H1 (cell line): Measurements from ENCODE around the gene PSD. TPM values are rescaled to one million over a fixed set of nuclear protein-coding genes. Genes with fewer than 3 reads are reported as not detected.

Experiments used
- CTCF ChIA-PET: fragments of 300-600 bp; sonication (Branson Sonifier 250); formaldehyde crosslinking; loops from one replicate; lab custom pipeline; 2021; ENCODE audit not compliant: partially characterized antibody; lab: Charles Lee
- POLR2A ChIA-PET: fragments of 300-600 bp; sonication (Branson Sonifier 250); formaldehyde crosslinking; loops from one replicate; lab custom pipeline; 2021; ENCODE audit warnings: inconsistent platforms; ENCODE audit not compliant: partially characterized antibody; lab: Charles Lee
- DNase-seq, 2 experiments: peaks; one replicate each; pipeline versions ENCODE4 v3.0.0 to v3.0.0-alpha.2; 2010 to 2022; ENCODE audit warnings: low spot score in 2 of 2, low read depth in 1 of 2, mixed read lengths in 1 of 2
- FAIRE-seq: peaks from 2 replicates; lab custom pipeline; 2011; peaks lifted over from hg19 to GRCh38; lab: Jason Lieb, UNC
- H2AFZ ChIP-seq: 2 replicates; pipeline ENCODE4 v1.8.1; 2012; ENCODE audit warnings: low read length, inconsistent platforms
- H2AK5ac ChIP-seq: 2 replicates; pipeline ENCODE4 v1.6.1; 2013; ENCODE audit warnings: low read depth, low read length
- H2BK120ac ChIP-seq: replicated peaks from 2 replicates; pipeline ENCODE3; 2013; ENCODE audit warnings: low read depth, low read length, inconsistent platforms
- H2BK12ac ChIP-seq: 2 replicates; pipeline ENCODE4 v1.6.1; 2013; ENCODE audit warnings: low read depth, low read length
- H2BK15ac ChIP-seq: 2 replicates; pipeline ENCODE4 v1.6.1; 2013; ENCODE audit warnings: low read length
- H2BK20ac ChIP-seq: 2 replicates; pipeline ENCODE4 v1.6.1; 2013; ENCODE audit warnings: low read length
- H2BK5ac ChIP-seq: 2 replicates; pipeline ENCODE4 v1.6.1; 2013; ENCODE audit warnings: low read depth, low read length
- H3K14ac ChIP-seq: 2 replicates; pipeline ENCODE4 v1.6.1; 2013; ENCODE audit warnings: inconsistent platforms; ENCODE audit not compliant: insufficient read length
- H3K18ac ChIP-seq: 2 replicates; pipeline ENCODE4 v1.6.1; 2013; ENCODE audit warnings: low read length; ENCODE audit errors: extremely low read depth
- H3K23ac ChIP-seq: 2 replicates; pipeline ENCODE4 v1.6.1; 2013; ENCODE audit warnings: inconsistent platforms; ENCODE audit not compliant: insufficient read length
- H3K23me2 ChIP-seq: 2 replicates; pipeline ENCODE4 v1.6.1; 2013; ENCODE audit warnings: low read depth, low read length
- H3K27ac ChIP-seq: 2 replicates; pipeline ENCODE4 v1.6.1; 2011; ENCODE audit warnings: low read depth, low read length, inconsistent platforms
- H3K27me3 ChIP-seq, 4 experiments: replicated peaks in 1 of 4; 1 replicate in 1 of 4; 2 replicates in 3 of 4; pipeline versions ENCODE4 v1.6.1 to v1.8.1; 2011 to 2013; ENCODE audit warnings: low read length in 3 of 4, mild to moderate bottlenecking in 3 of 4, inconsistent platforms in 2 of 4, mixed read lengths in 2 of 4, moderate library complexity in 1 of 4; ENCODE audit not compliant: control insufficient read depth in 3 of 4, insufficient read depth in 3 of 4; ENCODE audit errors: extremely low read depth in 1 of 4
- H3K36me3 ChIP-seq, 4 experiments: 2 replicates each; pipeline versions ENCODE4 v1.6.1 to v1.8.1; 2011 to 2013; ENCODE audit warnings: mild to moderate bottlenecking in 4 of 4, low read length in 3 of 4, moderate library complexity in 2 of 4, control low read depth in 1 of 4, inconsistent platforms in 1 of 4; ENCODE audit not compliant: insufficient read depth in 4 of 4, control insufficient read depth in 2 of 4
- H3K4ac ChIP-seq: replicated peaks from 2 replicates; pipeline ENCODE3; 2013; ENCODE audit warnings: low read length, low read depth, mixed read lengths, inconsistent platforms; ENCODE audit not compliant: insufficient read length
- H3K4me1 ChIP-seq, 4 experiments: replicated peaks in 1 of 4; 1 replicate in 1 of 4; 2 replicates in 3 of 4; pipeline versions ENCODE4 v1.6.1 to v1.8.1; 2011 to 2013; ENCODE audit warnings: low read length in 3 of 4, inconsistent platforms in 2 of 4, mixed read lengths in 1 of 4; ENCODE audit not compliant: insufficient read depth in 4 of 4, control insufficient read depth in 3 of 4
- H3K4me2 ChIP-seq, 2 experiments: 2 replicates each; pipeline versions ENCODE4 v1.6.1 to v1.8.1; 2011 to 2013; ENCODE audit warnings: low read depth in 2 of 2, low read length in 2 of 2, control low read depth in 1 of 2, inconsistent platforms in 1 of 2, mild to moderate bottlenecking in 1 of 2; ENCODE audit not compliant: insufficient read depth in 1 of 2
- H3K4me3 ChIP-seq, 4 experiments: fragments of 200-600, 300-600 bp in 1 of 4; sonication (generic), shearing (Covaris generic), sonication (Bioruptor Twin) in 1 of 4; 2 replicates each; pipeline versions ENCODE4 v1.5.1 to v1.8.1; 2011 to 2016; ENCODE audit warnings: low read length in 4 of 4, low read depth in 3 of 4, control low read depth in 2 of 4, inconsistent platforms in 2 of 4, mild to moderate bottlenecking in 2 of 4, mixed read lengths in 1 of 4, moderate library complexity in 1 of 4; ENCODE audit not compliant: insufficient read depth in 2 of 4; ENCODE audit errors: extremely low read depth in 1 of 4
- H3K56ac ChIP-seq: replicated peaks from 2 replicates; pipeline ENCODE3; 2013; ENCODE audit warnings: low read depth, mild to moderate bottlenecking, mixed read lengths, low read length, inconsistent platforms; ENCODE audit not compliant: insufficient read length
- H3K79me1 ChIP-seq: 2 replicates; pipeline ENCODE4 v1.6.1; 2013; ENCODE audit warnings: low read depth, low read length, control low read depth
- H3K79me2 ChIP-seq, 2 experiments: 2 replicates each; pipeline versions ENCODE4 v1.6.1 to v1.8.1; 2012 to 2013; ENCODE audit warnings: low read length in 2 of 2, mild to moderate bottlenecking in 2 of 2, inconsistent platforms in 1 of 2; ENCODE audit not compliant: insufficient read depth in 2 of 2, control insufficient read depth in 1 of 2
- H3K9ac ChIP-seq, 4 experiments: replicated peaks in 1 of 4; 1 replicate in 1 of 4; 2 replicates in 3 of 4; pipeline versions ENCODE4 v1.6.1 to v1.8.1; 2011 to 2013; ENCODE audit warnings: low read depth in 3 of 4, low read length in 3 of 4, control low read depth in 2 of 4, mild to moderate bottlenecking in 2 of 4, moderate library complexity in 2 of 4, inconsistent platforms in 1 of 4; ENCODE audit errors: extremely low read depth in 1 of 4
- H3K9me3 ChIP-seq, 2 experiments: 2 replicates each; pipeline versions ENCODE4 v1.6.1 to v1.8.1; 2012 to 2013; ENCODE audit warnings: mild to moderate bottlenecking in 2 of 2, moderate library complexity in 2 of 2, control low read depth in 1 of 2, inconsistent platforms in 1 of 2, low read depth in 1 of 2, low read length in 1 of 2, mixed read lengths in 1 of 2; ENCODE audit not compliant: insufficient read depth in 2 of 2
- H4K20me1 ChIP-seq, 2 experiments: replicated peaks in 1 of 2; 2 replicates each; pipeline versions ENCODE3 to v1.8.1; 2011 to 2013; ENCODE audit warnings: inconsistent platforms in 2 of 2, low read length in 2 of 2, mild to moderate bottlenecking in 1 of 2; ENCODE audit not compliant: insufficient read depth in 2 of 2, control insufficient read depth in 1 of 2
- H4K5ac ChIP-seq: 2 replicates; pipeline ENCODE4 v1.6.1; 2013; ENCODE audit warnings: low read length, low read depth, mixed read lengths, inconsistent platforms; ENCODE audit not compliant: insufficient read length
- H4K8ac ChIP-seq: 2 replicates; pipeline ENCODE4 v1.8.0; 2013; ENCODE audit warnings: mild to moderate bottlenecking, moderate library complexity, low read length, inconsistent platforms; ENCODE audit not compliant: insufficient read depth; ENCODE audit errors: extremely low read depth
- H4K91ac ChIP-seq: replicated peaks from 2 replicates; pipeline ENCODE3; 2013; ENCODE audit warnings: low read length, mixed read lengths, inconsistent platforms; ENCODE audit not compliant: insufficient read length
- CHD2 ChIP-seq: IDR thresholded peaks from 2 replicates; pipeline ENCODE4 v1.6.1; 2012; ENCODE audit warnings: low read length, improper control_type of control experiment
- EGR1 ChIP-seq: IDR thresholded peaks from 2 replicates; pipeline ENCODE4 v1.6.1; 2011; ENCODE audit warnings: low read depth, low read length, borderline replicate concordance
- EZH2 ChIP-seq: fragments of 200-600 bp; sonication (generic); IDR thresholded peaks from 2 replicates; pipeline ENCODE4 v1.7.1; 2012; ENCODE audit warnings: low read depth, mild to moderate bottlenecking, moderate library complexity, low read length, inconsistent platforms; ENCODE audit not compliant: severe bottlenecking
- JUN ChIP-seq: IDR thresholded peaks from 2 replicates; pipeline ENCODE4 v1.6.1; 2011; ENCODE audit warnings: low read depth, mild to moderate bottlenecking, improper control_type of control experiment, low read length
- KDM4A ChIP-seq: IDR thresholded peaks from one replicate; pipeline ENCODE4 v1.7.1; 2012; ENCODE audit warnings: low read depth, mild to moderate bottlenecking, moderate library complexity, low read length, inconsistent platforms; ENCODE audit not compliant: severe bottlenecking
- NANOG ChIP-seq: IDR thresholded peaks from 2 replicates; pipeline ENCODE4 v1.6.1; 2011; ENCODE audit warnings: low read length, low read depth, mild to moderate bottlenecking, inconsistent platforms; ENCODE audit not compliant: insufficient read depth, poor library complexity, severe bottlenecking
- POLR2A ChIP-seq, 2 experiments: IDR thresholded peaks; 1 replicate in 1 of 2; 2 replicates in 1 of 2; pipeline ENCODE4 v1.6.1; 2011; ENCODE audit warnings: low read depth in 2 of 2, low read length in 2 of 2, mild to moderate bottlenecking in 2 of 2; ENCODE audit errors: control extremely low read depth in 1 of 2
- SP2 ChIP-seq: IDR thresholded peaks from 2 replicates; pipeline ENCODE4 v1.6.1; 2012; ENCODE audit warnings: mild to moderate bottlenecking, low read length, inconsistent platforms
- TAF1 ChIP-seq: IDR thresholded peaks from 2 replicates; pipeline ENCODE4 v1.6.1; 2011; ENCODE audit warnings: mild to moderate bottlenecking, low read depth, low read length
- TBP ChIP-seq: IDR thresholded peaks from 2 replicates; pipeline ENCODE4 v1.6.1; 2011; ENCODE audit warnings: low read depth, low read length, improper control_type of control experiment
- WGBS, 2 experiments: shearing (Covaris generic) in 1 of 2; methylation state at CpG; one replicate each; pipeline versions ENCODE4 v1.1.6 to v1.1.7; 2013 to 2015; ENCODE audit warnings: low lambda C conversion rate in 2 of 2, mixed read lengths in 2 of 2, inconsistent platforms in 1 of 2, low coverage in 1 of 2, missing lambda C conversion rate in 1 of 2; ENCODE audit not compliant: insufficient replicate concordance in 2 of 2, insufficient coverage in 1 of 2, insufficient read length in 1 of 2; ENCODE audit errors: extremely low coverage in 1 of 2, missing lambda C conversion rate in 1 of 2; 5-methylcytosine and 5-hydroxymethylcytosine counted together
- polyA plus RNA-seq, 7 experiments: library from polyadenylated mRNA; depleted of rRNA in 3 of 7; stranded (reverse) in 5 of 7; unstranded in 2 of 7; fragments of >200 nt in 5 of 7; fragments of 200-250 nt in 2 of 7; gene quantifications; 1 replicate in 5 of 7; 2 replicates in 1 of 7; 4 replicates in 1 of 7; pipeline versions ENCODE4 v1.2.1 to v1.2.3, GENCODE V29; 2011 to 2013; ENCODE audit warnings: missing spikeins in 2 of 7, mixed read lengths in 2 of 7
- total RNA-seq: library from RNA; stranded (reverse); fragmentation: NEBNext Ultra II Directional; extraction: Animal tissue kit (Norgen Biotek cat#: 25700); gene quantifications from 2 replicates; pipeline ENCODE4 v1.2.1, GENCODE V29; 2021

PSD gene
- total and polyA plus RNA-seq, 2 of the 8 experiments (the other 6 are each of a cell fraction or from before 2014, with no cell fraction given), result 5.4 to 6.0 TPM

- H3K14ac ChIP-seq, result no peak within 1 kb of the TSS
- no peaks in the 10 kb centered on the region for H3K79me1 ChIP-seq
- peak within 1 kb of the TSS; percentile 66; the same call in 1 of the 2 replicates for H2BK15ac ChIP-seq
- H2BK5ac ChIP-seq, result peak within 1 kb of the TSS; percentile 7; the same call in 1 of the 2 replicates
- FAIRE-seq, result no peak
- WGBS, 2 experiments, result 6% methylated on average over 12 of the region's 42 CpGs; no CpG with 5 or more reads in 1 of the 2 experiments
- no peaks in the 10 kb centered on the region for H3K9me3 ChIP-seq
- peak within 1 kb of the TSS; percentile 21 for H3K4ac ChIP-seq
- no peak within 1 kb of the TSS for H3K56ac ChIP-seq
- H4K5ac ChIP-seq, result no peak within 1 kb of the TSS
- H3K23me2 ChIP-seq, result peaks cover 13% of the 10 kb centered on the region
- H3K27me3 ChIP-seq, result peaks cover 0 to 24% (median 20%) of the 10 kb centered on the region in 4 experiments; a peak in 6 of 7 replicates
- peak within 1 kb of the TSS; percentile 29 to 75 (median 68) for H3K4me3 ChIP-seq
- no peaks in the 10 kb centered on the region for H3K79me2 ChIP-seq
- H4K8ac ChIP-seq, result peak within 1 kb of the TSS; percentile 91; the same call in 1 of the 2 replicates
- H3K27ac ChIP-seq, result peak within 1 kb of the TSS; percentile 69; the same call in 1 of the 2 replicates
- peaks cover 0 to 24% (median 14%) of the 10 kb centered on the region in 4 experiments; a peak in 6 of 7 replicates for H3K4me1 ChIP-seq
- CTCF ChIA-PET, result interaction anchor here (0.6 to 16.4 kb wide), 19 partner anchors 9 to 227 kb away, joined by 3 to 357 read pairs (median 4); partner anchors contain the start of genes C10orf95, CUEDC2, ELOVL3 and FBXL15
- peaks cover 6 to 12% of the 10 kb centered on the region in 2 experiments for H4K20me1 ChIP-seq
- H2BK20ac ChIP-seq, result no peak within 1 kb of the TSS
- H4K91ac ChIP-seq, result no peak within 1 kb of the TSS
- H2AK5ac ChIP-seq, result peak within 1 kb of the TSS; percentile 55
- H2BK12ac ChIP-seq, result peak within 1 kb of the TSS; percentile 72
- peaks cover 0 to 4% (median 2%) of the 10 kb centered on the region in 4 experiments; a peak in 4 of 8 replicates for H3K36me3 ChIP-seq
- peak within 1 kb of the TSS in 3 of 4 experiments; percentile 67 to 72 (median 71); a peak in 6 of 7 replicates for H3K9ac ChIP-seq
- H3K23ac ChIP-seq, result no peak within 1 kb of the TSS
- POLR2A ChIA-PET, result interaction anchor here (1.0 to 5.8 kb wide), 12 partner anchors 10 to 244 kb away, joined by 3 to 33 read pairs (median 6); partner anchors contain the start of genes FBXL15, NOLC1 and PSD
- peak within 1 kb of the TSS; percentile 78 for H3K18ac ChIP-seq
- no peak within 1 kb of the TSS for H2AFZ ChIP-seq
- no peak within 1 kb of the TSS for H2BK120ac ChIP-seq
- H3K4me2 ChIP-seq, result peak within 1 kb of the TSS; percentile 98 to 100
- DNase-seq, result peak; percentile 59 to 95
- TF ChIP-seq EGR1 (0 out of 2 replicates have a peak, but pooled peaks have one; percentile 60), CHD2 (peak; percentile 21; the same call in 1 of the 2 replicates), TAF1 (peak; percentile 33; the same call in 1 of the 2 replicates), POLR2A (IDR thresholded peaks at IDR 0.05; ENCODE audit: control extremely low read depth in 1 of 2, low read depth in 2 of 2, low read length in 2 of 2) (0 out of 3 replicates have a peak, but pooled peaks of 1 of the 2 experiments have one; percentile 32), SP2 (no peak), NANOG (no peak), KDM4A (peak; percentile 34), TBP (peak; percentile 38; the same call in 1 of the 2 replicates), JUN (no peak), EZH2 (no peak)
Measured at GRCh38 chr10:102395400-102396316, 22.9 kb downstream of the PSD start, which contains the start of gene NFKB2. NFKB2 (plus strand) TSS chr10:102395705; CDS start chr10:102395960, 255 bp downstream.
